GM23248 (cell line): ENCODE results near the gene ESYT3. TPM values are rescaled to one million over a fixed set of nuclear protein-coding genes. Genes with fewer than 3 reads are reported as not detected.

ENCODE experiments used
- DNase-seq: peaks from one replicate; pipeline ENCODE4 v3.0.0-alpha.2; 2015
- H2AFZ ChIP-seq: fragments of 200-600 bp; sonication (generic); 2 replicates; pipeline ENCODE4 v1.6.1; 2016; ENCODE audit warnings: antibody characterized with exemption
- H3F3A ChIP-seq: fragments of 200-600 bp; sonication (generic); 2 replicates; pipeline ENCODE4 v1.6.1; 2016; ENCODE audit warnings: mild to moderate bottlenecking, antibody characterized with exemption, mixed run types; ENCODE audit not compliant: insufficient read depth
- H3K27ac ChIP-seq: fragments of 200-600 bp; sonication (generic); 2 replicates; pipeline ENCODE4 v1.5.1; 2016; ENCODE audit warnings: mild to moderate bottlenecking
- H3K27me3 ChIP-seq: fragments of 200-600 bp; sonication (generic); replicated peaks from 2 replicates; pipeline ENCODE4 v1.6.1; 2016; ENCODE audit warnings: mild to moderate bottlenecking; ENCODE audit not compliant: insufficient read depth
- H3K36me3 ChIP-seq: fragments of 200-600 bp; sonication (generic); 2 replicates; pipeline ENCODE4 v1.6.1; 2016; ENCODE audit warnings: low read depth, mild to moderate bottlenecking
- H3K4me1 ChIP-seq: fragments of 200-600 bp; sonication (generic); 2 replicates; pipeline ENCODE4 v1.6.1; 2016; ENCODE audit warnings: mild to moderate bottlenecking; ENCODE audit not compliant: insufficient read depth
- H3K4me2 ChIP-seq: fragments of 200-600 bp; sonication (generic); one replicate; pipeline ENCODE4 v1.6.1; 2016; ENCODE audit warnings: mild to moderate bottlenecking; ENCODE audit not compliant: unreplicated experiment
- H3K4me3 ChIP-seq: fragments of 200-600 bp; sonication (generic); 2 replicates; pipeline ENCODE4 v1.5.1; 2016; ENCODE audit warnings: mild to moderate bottlenecking
- H3K79me2 ChIP-seq: fragments of 200-600 bp; sonication (generic); 2 replicates; pipeline ENCODE4 v1.6.1; 2016; ENCODE audit warnings: mild to moderate bottlenecking; ENCODE audit not compliant: insufficient read depth
- H3K9ac ChIP-seq: fragments of 200-600 bp; sonication (generic); 2 replicates; pipeline ENCODE4 v1.6.1; 2016; ENCODE audit warnings: mild to moderate bottlenecking
- H3K9me2 ChIP-seq: fragments of 200-600 bp; sonication (generic); 2 replicates; pipeline ENCODE4 v1.6.1; 2016; ENCODE audit warnings: mixed run types, mild to moderate bottlenecking, moderate library complexity; ENCODE audit not compliant: insufficient read depth
- H3K9me3 ChIP-seq: fragments of 200-600 bp; sonication (generic); one replicate; pipeline ENCODE4 v1.6.1; 2017; ENCODE audit warnings: low read depth
- H4K20me1 ChIP-seq: fragments of 200-600 bp; sonication (generic); 2 replicates; pipeline ENCODE4 v1.6.0; 2016; ENCODE audit not compliant: insufficient read depth
- EZH2 ChIP-seq: fragments of 200-600 bp; sonication (generic); IDR thresholded peaks from 2 replicates; pipeline ENCODE4 v1.6.1; 2018; ENCODE audit warnings: antibody characterized with exemption, mild to moderate bottlenecking; ENCODE audit not compliant: insufficient read depth, poor library complexity, severe bottlenecking
- EZH2phosphoT487 ChIP-seq: fragments of 200-600 bp; sonication (generic); IDR thresholded peaks from 2 replicates; pipeline ENCODE4 v1.6.1; 2018; ENCODE audit warnings: antibody characterized with exemption, moderate library complexity, mild to moderate bottlenecking, low read depth; ENCODE audit not compliant: insufficient read depth
- WGBS, 2 experiments: methylation state at CpG; one replicate each; pipeline ENCODE4 v1.1.6; 2015 to 2017; ENCODE audit warnings: low lambda C conversion rate in 2 of 2, low coverage in 1 of 2; ENCODE audit errors: missing lambda C conversion rate in 2 of 2; 5-methylcytosine and 5-hydroxymethylcytosine counted together
- in situ Hi-C: fragments of 300-500 bp; cut with MboI; formaldehyde crosslinking; loops from 2 replicates; pipeline ENCODE4 v1.15.0; 2020
- polyA plus RNA-seq: library from polyadenylated mRNA; unstranded; fragments of >200 nt; fragmentation: Nextera tagmentation; extraction: Ambion mirVana; gene quantifications from 2 replicates; pipeline ENCODE4 v1.2.1, GENCODE V29; 2016
- total RNA-seq: library from RNA; depleted of rRNA; stranded (reverse); fragments of >200 nt; shearing (Covaris generic); gene quantifications from 2 replicates; pipeline ENCODE4 v1.2.3, GENCODE V29; 2014

The ESYT3 gene
- total and polyA plus RNA-seq, 2 experiments from 2014 or later, result 0.48 to 1.3 TPM

DNA sequence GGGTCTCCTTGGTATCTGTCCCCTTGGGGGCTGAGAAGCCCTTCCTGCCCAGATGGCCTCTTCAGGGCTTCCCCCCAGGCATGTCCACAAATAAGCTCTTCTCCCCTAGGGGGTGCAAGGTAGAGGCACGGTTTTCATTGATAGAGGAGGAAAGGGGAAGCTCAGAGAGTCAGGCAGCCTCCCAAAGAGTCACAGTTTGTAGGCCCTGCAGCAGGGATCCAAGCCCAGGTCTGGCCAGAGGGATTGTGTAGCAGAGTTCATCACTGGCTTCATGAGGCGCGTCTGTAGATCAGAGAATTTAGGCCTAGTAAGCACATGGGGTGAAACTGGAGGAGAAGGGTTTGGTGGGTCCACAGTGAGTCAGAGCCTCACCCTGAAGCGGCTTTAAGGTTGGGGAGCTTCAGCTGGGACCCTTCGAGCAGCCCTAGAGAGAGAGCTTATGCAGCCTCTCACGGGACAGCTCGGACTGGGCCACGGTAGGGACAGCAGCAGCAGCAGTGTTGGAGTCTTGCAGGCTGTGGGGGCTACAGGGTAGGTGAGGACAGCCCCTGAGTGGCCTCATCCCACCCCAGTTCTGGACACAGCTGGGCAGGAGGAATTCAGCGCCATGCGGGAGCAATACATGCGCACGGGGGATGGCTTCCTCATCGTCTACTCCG, 37.5 kb upstream of the ESYT3 start:
- Histone ChIP-seq H3K9me2 (no peaks in the 10 kb centered on the region), H4K20me1 (no peaks in the 10 kb centered on the region), H3K9me3 (no peaks in the 10 kb centered on the region), H3K79me2 (peaks cover 49% of the 10 kb centered on the region), H3F3A (no peaks in the 10 kb centered on the region), H2AFZ (no peak overlapping the region), H3K9ac (no peak overlapping the region), H3K4me2 (no peak overlapping the region), H3K4me1 (no peaks in the 10 kb centered on the region), H3K4me3 (no peak overlapping the region), H3K27ac (no peak overlapping the region), H3K27me3 (no peaks in the 10 kb centered on the region), H3K36me3 (peaks cover 6% of the 10 kb centered on the region; the same call in 1 of the 2 replicates)
- WGBS, 2 experiments, result 87 to 90% methylated on average over 14 of the region's 14 CpGs
- TF ChIP-seq EZH2, result no peak
- TF ChIP-seq EZH2phosphoT487, result no peak
- in situ Hi-C loops, result no loop called here
- DNase-seq, result no peak

DNA sequence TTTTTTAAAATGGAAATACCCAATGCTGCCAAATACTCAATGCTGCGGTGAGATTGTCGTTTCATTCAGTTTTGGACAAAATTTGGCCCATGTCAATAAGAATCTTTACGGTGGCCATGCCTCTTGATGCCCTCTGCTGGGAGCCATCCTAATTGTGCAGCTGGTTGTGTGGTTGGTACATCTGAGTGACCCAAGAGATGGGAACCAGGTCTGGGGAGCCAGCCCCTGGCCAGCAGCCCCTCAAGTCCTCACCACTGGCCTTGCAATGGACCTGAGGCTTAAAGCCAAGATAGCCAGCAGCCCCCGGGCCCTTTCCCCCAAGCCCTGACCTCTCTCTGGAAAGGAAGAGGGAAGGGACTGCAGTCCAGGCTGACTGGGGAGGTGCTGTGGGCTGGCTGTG, 36.4 kb upstream of the ESYT3 start:
- no peaks in the 10 kb centered on the region for H3K9me3 ChIP-seq
- no peaks in the 10 kb centered on the region for H4K20me1 ChIP-seq
- WGBS, 2 experiments, result 97 to 98% methylated on average over 4 of the region's 4 CpGs
- H3K27me3 ChIP-seq, result no peaks in the 10 kb centered on the region
- DNase-seq, result no peak
- no peaks in the 10 kb centered on the region for H3K4me1 ChIP-seq
- H3K4me3 ChIP-seq, result no peak overlapping the region
- H3F3A ChIP-seq, result no peaks in the 10 kb centered on the region
- H3K79me2 ChIP-seq, result peaks cover 38% of the 10 kb centered on the region
- no peak overlapping the region for H3K9ac ChIP-seq
- H2AFZ ChIP-seq, result no peak overlapping the region
- no peaks in the 10 kb centered on the region for H3K9me2 ChIP-seq
- H3K27ac ChIP-seq, result no peak overlapping the region
- in situ Hi-C loops, result no loop called here
- no peak for TF ChIP-seq EZH2
- TF ChIP-seq EZH2phosphoT487, result no peak
- no peak overlapping the region for H3K4me2 ChIP-seq
- peaks cover 8% of the 10 kb centered on the region; the same call in 1 of the 2 replicates for H3K36me3 ChIP-seq

DNA sequence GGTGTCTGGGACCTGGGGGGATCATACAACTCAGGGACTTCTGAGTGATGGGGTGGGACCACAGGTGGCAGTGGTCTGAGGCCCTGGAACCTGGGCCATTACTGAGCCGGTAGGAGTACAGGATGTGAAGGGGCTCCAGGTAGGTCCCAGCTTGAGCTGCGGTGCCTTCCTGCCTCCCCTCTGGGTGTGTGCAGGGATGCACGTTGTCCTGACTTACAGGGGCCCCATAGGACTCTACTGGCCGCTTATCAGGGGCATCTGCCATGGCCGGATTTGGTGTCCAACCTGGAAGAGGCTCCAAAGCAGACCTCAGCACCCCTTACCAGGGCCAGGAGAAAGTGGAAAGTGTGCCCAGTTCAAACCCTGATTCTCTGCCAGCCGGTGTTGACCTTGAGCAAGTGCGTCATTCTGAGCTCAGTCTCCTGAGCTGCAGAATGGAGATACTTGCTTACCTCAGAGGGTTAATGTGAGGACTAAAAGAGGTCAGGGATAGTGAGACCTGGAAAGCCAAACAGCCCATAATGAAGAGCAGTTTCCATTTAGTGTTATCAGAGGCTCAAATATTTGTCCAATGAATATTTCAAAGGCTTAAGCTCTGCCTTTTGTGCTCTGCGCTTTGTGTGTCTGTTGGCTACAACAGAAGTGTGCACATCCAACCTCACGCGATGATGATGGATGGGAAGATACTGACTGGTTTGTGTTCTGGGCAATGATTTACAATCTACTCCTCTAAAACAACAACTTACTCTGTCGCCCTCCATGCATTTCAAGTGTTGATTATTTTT, 35.4 kb upstream of the ESYT3 start:
- Histone ChIP-seq H3K36me3 (peaks cover 18% of the 10 kb centered on the region; the same call in 1 of the 2 replicates), H3F3A (no peaks in the 10 kb centered on the region), H2AFZ (no peak overlapping the region), H3K9me3 (no peaks in the 10 kb centered on the region), H4K20me1 (no peaks in the 10 kb centered on the region), H3K4me3 (no peak overlapping the region), H3K27me3 (no peaks in the 10 kb centered on the region), H3K27ac (no peak overlapping the region), H3K4me2 (no peak overlapping the region), H3K9me2 (no peaks in the 10 kb centered on the region), H3K9ac (no peak overlapping the region), H3K79me2 (peaks cover 28% of the 10 kb centered on the region), H3K4me1 (no peaks in the 10 kb centered on the region)
- in situ Hi-C loops, result no loop called here
- TF ChIP-seq EZH2 (no peak), EZH2phosphoT487 (no peak)
- WGBS, 2 experiments, result 86 to 87% methylated on average over 11 of the region's 11 CpGs
- no peak for DNase-seq

DNA sequence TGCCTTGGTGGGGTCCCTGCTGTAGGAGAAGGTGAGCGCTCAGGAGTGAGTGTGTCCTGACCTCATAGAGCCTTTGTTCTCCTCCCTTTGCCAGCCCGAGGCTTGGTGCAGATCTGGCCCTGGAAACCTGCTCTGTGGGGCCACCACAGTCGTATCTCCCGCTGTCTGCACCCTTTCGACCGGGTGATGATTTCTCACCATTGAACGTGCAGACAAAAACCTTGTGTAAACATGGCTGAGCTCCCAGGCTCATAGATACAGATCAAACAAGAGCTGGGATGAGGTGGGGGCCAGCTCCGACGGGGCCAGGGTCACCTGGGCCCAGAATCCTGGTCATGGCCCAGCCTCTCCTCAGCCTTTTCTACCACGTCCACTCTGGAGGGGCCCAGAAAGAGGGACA, 34.6 kb upstream of the ESYT3 start:
- Histone ChIP-seq H2AFZ (no peak overlapping the region), H3K27ac (no peak overlapping the region), H3K36me3 (peaks cover 23% of the 10 kb centered on the region; the same call in 1 of the 2 replicates), H3K4me1 (no peaks in the 10 kb centered on the region), H3K9ac (no peak overlapping the region), H3K79me2 (peaks cover 20% of the 10 kb centered on the region), H3K9me2 (no peaks in the 10 kb centered on the region), H3K4me3 (no peak overlapping the region), H3F3A (no peaks in the 10 kb centered on the region), H4K20me1 (no peaks in the 10 kb centered on the region), H3K9me3 (no peaks in the 10 kb centered on the region), H3K27me3 (no peaks in the 10 kb centered on the region), H3K4me2 (no peak overlapping the region)
- DNase-seq, result no peak
- WGBS, 2 experiments, result 85 to 90% methylated on average over 10 of the region's 10 CpGs
- in situ Hi-C loops, result no loop called here
- TF ChIP-seq EZH2 (no peak), EZH2phosphoT487 (no peak)
